HG03097 (cell line): ENCODE measurements around the gene CMTM5.

Experiments
- ATAC-seq: cut with Tn5 transposase; IDR thresholded peaks from one replicate; pipeline ENCODE4 v1.9.1; 2021; ENCODE audit not compliant: unreplicated experiment, low FRiP score

Gene CMTM5, protein sequence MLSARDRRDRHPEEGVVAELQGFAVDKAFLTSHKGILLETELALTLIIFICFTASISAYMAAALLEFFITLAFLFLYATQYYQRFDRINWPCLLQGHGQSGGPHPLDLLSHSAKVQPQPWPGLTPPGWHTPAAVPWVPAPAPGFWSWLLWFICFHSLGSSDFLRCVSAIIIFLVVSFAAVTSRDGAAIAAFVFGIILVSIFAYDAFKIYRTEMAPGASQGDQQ

DNA sequence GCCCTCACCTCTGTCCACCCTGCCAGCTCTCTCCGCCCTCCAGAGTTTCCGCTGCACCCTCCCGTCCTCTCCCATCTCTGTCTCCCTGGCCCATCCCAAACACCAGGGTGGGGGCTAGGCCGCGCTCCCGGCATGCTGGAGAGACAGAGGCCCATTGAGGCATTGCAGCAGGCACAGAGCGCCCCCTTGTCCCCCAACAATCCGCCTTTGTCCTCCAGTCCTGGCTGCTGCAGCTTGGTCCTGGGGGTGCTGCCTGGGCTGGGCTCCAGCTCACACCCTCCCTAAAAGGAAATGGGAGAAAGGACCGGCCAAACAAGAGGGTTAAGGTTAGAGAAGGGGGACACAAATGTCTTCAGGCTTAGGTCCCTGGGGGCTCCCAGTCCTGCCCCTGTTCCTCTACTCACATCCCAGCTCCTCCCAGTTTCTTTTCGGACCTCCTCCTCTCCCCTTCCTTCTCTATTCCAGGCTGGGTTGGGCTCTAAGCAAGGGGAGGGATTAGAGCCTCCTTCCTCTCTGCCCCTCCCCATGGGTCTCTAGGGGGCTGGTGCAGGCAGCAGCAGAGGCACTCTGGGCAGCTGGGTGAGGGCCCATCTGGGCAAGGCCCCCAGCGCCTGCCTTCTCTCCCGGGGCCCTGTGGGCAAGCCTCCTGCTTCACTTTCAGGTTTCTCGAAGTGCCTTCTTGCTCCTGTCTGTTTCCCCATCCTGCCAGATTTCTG is at the start of gene CMTM5:
TSS of gene CMTM5 (plus strand) at position 565 of the 716 bp plus-strand sequence. CDS start 206 bp downstream, outside the sequence.
- no peak for ATAC-seq

DNA sequence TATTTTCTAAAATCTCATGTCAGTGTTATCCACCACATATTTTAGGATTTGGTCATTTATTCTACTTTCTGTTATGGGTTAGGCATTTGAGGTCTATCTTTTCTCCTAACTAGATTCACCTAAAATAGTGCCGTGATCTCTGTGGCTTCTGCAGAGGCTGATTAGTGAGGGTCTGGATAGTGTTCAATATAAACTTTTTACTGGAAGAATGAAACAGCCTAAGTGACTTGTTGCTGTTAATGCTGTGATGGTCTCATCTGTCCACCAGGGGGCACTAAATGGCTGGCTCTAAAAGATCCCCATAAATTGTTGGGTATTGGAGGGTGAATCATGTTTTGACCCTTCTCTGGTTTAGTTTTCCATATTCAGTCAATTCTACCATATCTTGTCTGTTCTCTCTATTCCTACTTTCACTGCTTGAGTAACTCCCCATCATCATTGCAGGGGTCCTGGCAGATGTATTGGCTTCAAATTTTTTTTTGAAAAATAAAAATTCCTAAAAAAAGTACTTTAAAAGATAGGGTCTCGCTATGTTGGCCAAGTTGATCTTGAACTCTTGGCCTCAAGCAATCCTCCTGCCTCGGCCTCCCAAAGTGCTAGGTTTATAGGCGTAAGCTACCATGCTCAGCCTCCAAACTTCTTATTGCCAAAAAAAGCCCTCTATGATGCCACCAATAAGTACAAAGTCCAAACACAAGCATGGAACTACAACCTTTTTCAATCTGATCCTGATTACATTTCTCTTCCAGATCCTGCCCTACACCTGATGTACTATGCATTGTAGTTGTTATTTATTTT is 48.7 kb upstream of the CMTM5 start:
- ATAC-seq = no peak

DNA sequence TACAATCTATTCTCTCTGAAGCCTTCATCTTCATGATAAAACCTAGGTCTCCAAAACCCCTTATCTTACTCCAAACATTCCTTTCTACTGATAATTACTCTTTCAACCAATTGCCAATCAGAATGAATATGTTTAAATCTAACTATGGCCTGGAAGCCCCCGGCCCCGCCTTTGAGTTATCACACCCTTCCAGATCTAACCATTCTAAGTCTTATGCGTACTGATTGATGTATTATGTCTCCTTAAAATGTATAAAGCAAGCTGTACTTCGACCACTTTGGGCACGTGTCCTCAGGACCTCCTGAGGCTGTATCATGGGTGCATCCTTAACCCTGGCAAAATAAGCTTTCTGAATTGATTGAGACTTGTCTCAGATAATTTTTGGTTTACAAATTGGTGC is 41.2 kb upstream of the CMTM5 start:
- no peak for ATAC-seq

DNA sequence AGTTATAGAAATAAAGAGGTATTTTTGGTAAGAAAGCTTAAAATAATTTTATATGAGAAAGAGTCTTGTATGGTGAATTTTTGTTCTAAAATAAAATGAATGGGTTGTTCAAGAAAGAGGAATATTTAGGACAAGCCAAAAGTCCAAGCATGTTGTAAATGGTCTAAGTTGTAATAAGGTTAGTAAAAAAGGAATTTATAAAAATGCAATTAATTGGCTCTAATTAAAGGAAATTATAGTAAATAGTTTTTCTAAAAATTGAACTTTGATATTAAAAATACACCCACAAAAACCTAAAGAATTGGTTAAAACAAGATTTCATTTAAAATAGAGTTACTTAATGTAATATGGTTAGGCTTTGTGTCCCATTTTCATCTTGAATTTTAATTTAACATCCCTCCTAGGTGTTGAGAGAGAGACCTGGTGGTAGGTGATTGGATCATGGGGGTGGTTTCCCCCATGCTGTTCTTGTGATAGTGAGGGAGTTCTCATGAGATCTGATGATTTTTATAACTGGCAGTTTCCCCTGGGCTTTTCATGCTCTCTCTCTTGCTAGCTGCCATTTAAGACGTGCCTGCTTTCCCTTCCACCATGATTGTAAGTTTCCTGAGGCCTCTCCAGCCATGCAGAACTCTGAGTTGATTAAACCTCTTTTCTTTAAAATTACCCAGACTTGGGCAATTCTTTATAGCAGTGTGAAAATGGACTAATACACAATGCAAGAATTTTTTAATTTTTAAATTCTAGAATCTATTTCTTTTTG is 37.2 kb upstream of the CMTM5 start:
- ATAC-seq = no peak

DNA sequence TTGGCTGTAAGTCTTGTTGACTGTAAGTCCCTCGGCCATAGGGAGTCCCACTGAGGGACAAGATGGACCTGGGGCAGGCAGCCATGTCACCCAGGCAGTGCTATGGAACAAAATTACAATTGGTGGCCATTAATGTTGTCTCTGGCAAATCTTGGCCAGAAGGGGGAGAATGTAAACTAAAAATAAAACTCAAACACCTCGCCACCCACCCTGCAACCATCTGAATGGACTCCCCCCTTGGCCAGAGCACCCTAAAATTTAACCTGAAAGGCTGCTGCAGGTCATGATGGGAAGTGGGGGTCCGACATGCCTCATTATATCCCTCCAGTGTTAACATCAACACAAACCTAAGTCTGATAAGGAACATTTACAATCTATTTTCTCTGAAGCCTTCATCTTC is 32.4 kb upstream of the CMTM5 start:
- ATAC-seq = no peak

DNA sequence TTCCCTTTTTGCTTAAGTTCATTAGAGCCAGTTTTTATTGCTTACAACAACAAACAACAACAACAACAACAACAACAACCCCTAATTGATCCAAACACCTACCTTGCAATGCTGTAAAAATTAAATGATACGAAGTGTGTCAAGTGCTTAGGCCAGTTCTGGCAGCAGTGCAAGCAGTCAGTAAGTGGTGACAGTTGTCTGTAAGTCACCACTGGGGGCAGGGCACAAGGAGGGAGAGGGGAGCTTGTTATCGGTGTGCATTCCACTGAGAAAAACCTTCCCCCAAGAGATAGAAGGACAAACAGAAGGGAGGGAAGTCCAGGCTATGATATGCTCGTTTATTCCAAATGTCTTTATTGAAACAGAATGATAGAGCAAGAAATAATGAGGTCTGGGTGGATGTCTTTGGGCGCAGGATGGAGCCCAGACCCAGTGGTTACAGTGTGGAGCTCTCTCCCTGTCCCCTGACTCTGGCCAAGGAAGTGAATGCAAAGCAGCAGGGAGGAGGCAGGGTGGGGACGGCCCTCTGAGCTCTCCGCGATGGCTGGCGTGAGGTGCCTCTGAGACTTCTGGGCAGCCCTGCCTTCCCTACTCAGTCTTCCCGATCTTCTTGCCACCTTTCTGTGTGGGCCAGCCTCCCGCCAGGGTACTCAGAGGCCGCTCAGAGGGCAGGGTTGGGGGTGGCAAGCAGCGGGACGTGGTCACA is 30.7 kb upstream of the CMTM5 start:
- no peak for ATAC-seq

DNA sequence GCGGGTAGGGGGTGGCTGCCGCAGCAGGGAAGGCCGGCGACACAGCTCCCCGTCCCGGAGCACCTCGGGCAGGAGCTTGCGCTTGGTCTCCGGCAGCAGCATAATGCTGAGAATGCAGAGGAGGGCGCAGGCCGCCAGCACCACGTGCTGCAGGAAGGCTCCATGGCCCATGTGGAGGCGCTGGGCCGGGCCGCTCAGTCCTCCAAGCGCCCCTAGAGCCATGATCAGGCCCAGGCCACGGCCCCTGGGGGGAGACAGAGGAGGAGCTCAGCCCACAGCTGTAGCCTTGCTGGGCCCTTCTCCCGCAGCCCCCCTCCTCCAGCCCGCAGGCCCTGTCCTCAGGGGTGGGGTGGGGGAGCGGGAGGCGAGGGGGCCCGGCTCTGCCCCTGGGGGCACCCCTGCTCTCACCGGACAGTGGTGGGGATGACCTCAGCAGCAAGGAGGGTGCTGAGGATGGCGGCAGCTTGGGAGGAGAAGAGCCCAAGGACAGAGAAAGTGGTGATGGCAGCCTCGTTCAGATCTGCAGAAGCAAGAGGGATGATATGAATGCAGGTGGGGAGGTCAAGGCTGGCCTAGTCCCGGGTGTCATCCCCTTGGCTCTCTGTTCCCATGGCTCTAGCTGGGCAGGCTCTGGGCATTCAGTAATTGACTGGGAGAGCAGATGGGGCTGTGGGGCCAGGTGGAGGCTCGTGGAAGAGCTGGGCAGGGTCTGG is 30.0 kb upstream of the CMTM5 start:
- ATAC-seq = no peak

DNA sequence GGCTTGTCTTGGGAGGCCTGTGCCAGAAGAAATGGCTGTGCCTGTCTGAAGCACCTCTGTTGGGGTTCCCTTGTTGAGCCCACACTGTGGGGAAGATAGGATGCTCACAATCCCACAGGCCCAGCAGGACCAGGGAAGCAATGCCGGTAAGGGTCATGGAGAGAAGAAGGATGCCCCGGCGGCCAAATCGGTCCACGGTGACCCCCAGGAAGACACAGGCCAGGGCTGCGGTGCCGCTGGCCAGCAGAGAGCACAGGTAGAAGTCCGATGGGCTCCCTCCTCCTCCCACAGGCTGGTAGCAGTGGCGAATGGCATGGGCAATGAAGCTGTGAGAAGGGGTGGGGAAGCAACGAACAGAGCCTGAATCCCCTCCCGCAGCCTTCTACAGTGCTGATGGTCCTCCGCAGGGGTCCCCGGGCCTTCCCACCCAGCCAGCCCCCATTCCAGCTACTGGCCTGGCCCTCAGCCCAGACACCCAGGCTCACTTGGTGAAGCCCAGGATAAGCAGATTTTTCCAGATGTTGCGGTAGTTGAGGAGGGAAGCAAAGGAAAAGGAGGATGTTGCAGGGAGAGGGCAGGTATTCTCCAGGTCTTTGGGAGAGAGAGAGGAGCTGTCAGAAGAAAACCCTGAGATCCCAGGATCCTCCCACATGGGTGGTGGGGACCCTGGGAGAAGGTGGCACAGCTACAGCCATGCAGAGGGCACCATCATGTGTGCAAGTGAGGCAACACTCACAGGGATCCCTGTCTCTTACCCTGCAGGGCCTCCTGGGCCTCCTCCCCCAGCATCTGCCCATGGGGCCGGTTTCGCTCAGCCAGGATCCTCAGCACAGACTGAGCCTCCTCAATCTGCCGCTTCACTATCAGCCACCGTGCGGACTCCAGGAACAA is 29.2 kb upstream of the CMTM5 start:
- ATAC-seq = no peak

DNA sequence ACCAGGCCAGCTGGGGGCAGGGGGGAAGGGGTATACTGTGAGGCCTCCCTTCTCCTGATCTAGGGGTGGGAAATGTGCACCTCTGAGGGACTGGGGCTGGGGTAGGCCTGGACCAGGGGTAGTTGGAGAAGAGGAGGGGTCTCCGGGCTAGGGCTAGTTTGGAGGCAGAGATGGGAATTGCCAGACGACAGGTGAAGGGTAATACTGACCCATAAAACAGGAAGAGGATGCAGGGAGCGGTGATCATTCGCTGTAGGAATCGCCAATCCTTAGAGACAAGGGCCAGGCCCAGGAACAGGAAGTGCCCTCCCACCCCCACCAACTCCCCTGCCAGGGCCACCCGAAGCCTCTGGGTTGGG is 28.6 kb upstream of the CMTM5 start:
- no peak for ATAC-seq

DNA sequence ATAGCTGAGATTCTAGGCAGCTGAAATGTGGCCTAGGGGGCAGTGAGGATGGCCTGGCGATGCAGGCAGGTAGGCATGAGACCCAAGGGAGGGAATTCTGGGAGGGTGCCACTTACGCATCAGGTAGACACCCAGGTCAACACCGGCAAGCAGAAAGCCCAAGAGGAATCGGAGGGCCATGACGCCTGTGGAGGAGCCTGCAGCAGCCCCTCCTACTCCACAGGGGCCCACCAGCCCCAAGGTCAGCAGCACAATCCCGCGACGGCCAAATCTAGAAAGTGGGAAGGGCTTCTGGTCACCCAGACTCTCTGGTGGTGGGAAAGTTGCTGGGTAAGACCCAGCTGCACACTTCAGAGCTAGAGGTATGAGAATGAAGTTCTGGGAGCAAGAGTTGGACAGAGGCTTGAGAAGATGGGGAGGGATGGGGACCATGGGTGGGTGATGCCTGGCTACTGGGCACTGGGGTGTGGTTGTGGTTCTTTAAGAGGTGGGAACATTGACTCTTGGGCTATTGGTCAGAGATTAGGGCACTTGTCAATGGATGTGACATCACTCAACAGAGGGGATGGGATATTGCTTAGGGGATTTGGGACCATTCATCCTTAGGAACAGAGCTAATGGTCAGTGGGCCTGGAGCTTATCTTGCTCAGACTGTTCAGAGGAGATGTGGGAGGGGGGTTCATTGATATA is 27.5 kb upstream of the CMTM5 start:
- ATAC-seq = no peak

DNA sequence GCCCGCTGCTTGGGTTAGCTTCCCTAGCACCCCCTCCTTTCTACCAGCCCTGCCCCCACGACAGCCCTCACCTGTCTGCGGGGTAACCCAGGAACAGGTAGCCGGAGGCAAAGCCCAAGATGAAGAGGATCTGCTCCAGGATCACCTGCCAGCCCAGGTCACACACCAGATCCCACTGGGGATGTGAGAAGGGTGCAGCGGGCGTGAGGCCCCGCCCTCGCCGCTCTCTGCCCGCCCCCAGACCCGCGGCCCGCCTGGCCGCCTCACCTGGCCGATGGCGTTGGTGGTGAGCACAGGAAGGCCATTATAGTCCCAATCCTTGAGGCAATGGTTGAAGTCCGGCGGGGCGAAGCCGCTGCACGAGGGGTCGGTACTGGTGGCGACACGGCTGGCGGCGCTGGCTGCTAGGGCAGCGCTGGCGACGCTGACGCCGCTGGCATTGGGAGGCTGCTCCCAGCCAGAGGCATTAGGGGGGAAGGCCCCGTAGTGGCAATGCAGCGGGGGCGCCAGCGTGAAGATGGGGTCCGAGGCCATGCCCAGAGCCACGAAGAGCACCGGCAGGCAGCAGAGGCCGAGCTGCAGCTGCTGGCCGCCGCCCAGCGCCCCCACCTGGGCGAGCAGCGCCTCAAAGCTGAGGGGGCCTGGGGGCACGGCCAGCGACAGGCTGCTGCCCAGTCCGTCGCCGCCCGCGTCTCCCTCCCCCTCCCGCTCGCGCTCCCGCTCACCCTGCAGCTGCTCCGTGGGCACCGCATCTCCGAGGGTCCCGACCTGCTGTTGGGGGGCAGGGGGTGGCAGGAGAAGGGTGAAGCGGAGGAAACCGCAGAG is 25.0 kb upstream of the CMTM5 start:
- ATAC-seq = no peak

DNA sequence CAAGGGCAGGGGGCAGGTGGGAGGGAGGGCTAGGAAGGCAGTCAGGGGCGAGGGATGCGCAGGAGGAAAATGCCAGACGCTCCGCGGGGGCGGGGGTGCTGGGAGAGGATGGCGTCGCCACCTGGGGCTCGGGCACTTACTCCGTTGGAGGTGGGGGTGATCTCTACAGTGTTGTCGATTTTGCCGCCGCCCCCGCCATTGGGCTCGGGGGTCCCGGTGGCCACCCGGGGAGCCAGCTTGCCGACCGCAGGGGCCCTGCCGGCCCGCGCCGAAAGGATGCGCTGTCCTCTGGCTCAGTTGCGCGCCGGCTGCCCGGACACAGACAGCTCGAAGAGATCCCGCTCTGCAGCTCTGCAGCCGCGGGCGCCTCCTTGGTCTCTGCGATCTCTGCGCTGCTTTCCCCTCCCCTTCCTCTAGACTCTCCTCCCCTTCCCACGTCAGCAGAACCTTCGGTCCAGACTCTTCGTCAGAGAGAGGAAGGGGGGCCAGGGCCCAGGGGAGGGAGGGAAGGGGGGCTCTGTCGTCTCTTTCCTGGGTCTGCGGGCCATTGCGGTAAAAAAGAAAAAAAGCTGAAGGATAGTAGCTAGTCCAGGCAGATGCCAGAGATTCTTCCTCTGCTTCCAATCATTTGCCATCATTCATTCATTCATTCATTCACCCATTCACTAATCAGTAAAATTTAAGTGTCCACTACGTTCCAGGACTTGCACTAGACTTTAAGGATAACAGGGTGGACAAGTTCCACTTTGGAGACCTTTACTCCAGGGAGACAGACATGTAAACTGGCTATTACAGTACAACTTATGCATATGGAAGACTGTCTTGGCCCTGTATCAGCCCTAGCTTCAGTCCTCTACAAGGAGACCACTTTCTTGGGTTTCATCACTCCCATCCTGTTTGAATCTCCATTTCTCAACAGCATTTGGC is 24.1 kb upstream of the CMTM5 start, which contains the start of gene SLC22A17:
TSS of gene SLC22A17 (minus strand) at position 382 of the 927 bp plus-strand sequence.
- no peak for ATAC-seq

DNA sequence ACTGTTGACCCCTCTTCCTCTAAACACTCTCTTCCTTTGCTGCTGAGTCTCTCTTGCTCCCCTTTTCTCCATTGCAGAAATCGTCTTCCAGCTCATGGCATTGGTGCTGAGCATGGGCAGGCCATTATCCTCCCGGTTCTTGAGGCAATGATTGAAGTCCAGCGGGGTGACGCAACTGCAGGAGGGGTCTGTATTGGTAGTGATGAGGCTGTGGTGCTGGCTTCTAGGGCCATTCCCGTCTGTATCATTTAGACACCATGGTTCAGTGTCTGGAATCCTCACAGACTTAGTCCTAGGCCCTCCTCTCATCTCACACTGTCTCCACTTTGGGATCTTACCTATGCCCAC is 23.4 kb upstream of the CMTM5 start:
- no peak for ATAC-seq

DNA sequence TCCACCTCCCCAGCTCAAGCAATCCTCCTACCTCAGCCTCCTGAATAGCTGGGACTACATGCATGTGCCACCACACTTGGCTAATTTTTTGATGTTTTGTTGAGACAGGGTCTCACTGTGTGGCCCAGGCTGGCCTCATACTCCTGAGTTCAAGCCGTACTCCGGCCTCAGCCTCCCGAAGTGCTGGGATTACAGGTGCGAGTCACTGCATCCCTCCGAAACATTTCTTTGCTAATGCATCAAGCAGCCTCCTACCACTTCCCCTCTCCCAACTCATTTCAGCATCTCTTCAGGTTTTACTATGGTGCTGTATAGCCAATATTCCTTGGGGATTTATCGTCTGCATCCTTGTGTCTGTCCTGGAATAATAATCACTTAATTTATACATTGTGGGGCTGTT is 21.9 kb upstream of the CMTM5 start:
- no peak for ATAC-seq

DNA sequence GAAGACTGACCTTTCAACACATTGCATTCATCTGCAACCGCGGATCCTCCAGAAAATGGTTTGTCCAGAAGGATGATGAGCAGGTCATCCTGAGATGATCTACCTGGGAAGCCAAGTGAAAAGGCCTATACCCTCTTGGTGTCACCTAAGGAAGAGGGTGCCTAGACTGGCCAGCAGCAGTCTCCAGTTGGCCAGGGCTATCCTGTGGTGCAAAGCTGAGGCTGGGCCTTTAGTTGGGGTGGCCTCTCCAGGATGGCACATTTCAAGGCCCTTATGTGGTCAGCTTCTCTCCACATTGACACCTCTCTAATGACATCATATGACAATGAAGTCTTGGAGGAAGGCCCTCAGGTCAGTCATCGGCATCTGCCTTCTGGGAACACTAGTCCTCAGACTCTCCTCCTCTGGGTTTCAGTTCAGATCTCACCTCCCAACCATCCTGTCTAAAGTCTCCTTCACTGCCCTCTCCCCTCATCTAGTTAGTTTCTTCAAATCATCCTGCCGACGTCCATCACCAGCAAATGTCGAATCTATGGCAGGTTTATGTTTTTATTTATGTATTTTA is 20.9 kb upstream of the CMTM5 start:
- no peak for ATAC-seq

DNA sequence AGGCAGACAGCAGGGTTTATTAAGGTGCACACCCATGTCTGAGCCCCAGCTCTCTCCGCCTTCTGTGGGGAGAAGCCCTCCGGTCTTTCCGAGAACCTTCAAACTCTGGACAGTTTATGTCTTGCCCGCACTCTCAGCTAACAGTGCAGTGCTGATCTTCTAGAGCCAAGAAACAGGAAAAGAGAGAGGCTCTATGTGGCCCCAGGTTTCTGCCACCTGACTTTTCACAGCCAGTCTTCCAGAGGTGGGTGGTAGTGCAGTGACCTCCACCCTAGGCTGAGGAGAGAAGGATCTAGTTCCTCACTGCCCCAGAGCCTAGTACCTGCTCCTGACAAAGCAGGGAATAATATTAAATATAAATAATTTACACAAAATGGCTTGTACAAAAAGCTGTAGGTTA is 20.2 kb upstream of the CMTM5 start:
- no peak for ATAC-seq
